Activated naive CD4-positive, alpha-beta T cell treated with anti-CD3 and anti-CD28 coated beads, Interleukin-2, amount 50 U/mL, for 16 hours (primary cell): ENCODE measurements around the gene KLHL33.
A peak's percentile ranks its signal among the peaks of the same experiment; 100 is the strongest.

Experiments used
- DNase-seq: peaks from one replicate; pipeline ENCODE4 v3.0.0-alpha.2; 2020

Gene KLHL33

DNA sequence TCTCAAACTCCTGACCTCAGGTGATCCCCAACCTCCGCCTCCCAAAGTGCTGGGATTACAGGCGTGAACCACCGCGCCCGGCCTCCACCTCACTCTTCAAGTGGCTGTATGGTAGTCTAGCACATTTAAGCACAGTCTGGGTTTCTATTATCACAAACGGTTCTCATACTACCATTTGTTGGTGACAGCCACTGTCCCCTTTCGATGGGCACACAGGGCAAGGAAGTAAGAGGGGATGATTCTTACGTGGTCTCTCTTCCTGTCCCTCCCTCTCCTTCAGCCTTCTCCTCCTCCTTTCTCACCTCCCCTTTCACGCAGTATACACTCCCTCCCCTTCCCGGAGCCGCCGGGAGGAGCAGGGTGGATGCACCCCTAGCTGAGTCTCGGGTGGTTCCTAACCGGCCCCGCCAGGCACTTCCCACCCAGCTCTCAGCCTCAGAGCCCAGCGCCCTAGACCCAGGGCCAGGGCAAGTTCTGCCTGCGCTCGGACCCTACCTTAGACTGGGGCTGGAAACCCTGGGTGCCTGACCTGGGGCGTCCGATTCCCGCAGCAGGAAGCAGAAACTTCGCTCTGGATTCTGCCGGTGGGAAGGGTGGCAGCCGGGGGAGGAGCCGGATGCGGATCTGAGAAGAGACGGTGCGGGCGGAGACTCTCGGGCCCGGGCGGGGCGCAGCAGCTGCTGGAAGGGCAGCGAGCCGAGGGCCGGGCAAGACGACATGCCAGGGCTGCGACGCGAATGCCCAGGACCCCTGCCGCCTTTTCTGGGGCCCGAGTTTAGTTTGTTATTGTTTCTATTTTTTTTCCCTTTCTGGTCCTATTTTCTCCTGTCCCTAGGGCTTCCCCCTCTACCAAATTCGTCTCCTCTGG lies 22.9 kb downstream of the KLHL33 start, which contains the start of gene TEP1:
Gene TEP1, minus strand, starts transcription at position 626 of the 868 bp plus-strand sequence. CDS start 5,062 bp downstream, outside the sequence.
- DNase-seq: peak; percentile 73

DNA sequence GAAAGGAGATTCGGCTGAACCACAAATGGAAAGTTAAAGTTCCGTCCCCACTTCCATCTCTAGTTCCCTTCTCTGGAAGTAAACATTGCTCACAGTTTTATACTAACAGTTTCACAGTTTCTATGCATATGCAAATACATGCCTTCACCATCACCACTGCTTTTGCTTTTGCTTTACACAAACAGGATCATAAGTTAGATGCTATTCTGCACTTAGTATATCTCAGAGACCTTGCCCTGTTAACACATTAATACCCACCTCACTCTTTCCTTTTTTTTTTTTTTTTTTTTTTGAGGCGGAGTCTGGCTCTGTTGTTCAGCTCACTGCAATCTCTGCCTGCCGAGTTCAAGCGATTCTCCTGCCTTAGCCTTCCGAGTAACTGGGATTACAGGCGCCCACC lies 23.6 kb downstream of the KLHL33 start:
- no peak for DNase-seq

DNA sequence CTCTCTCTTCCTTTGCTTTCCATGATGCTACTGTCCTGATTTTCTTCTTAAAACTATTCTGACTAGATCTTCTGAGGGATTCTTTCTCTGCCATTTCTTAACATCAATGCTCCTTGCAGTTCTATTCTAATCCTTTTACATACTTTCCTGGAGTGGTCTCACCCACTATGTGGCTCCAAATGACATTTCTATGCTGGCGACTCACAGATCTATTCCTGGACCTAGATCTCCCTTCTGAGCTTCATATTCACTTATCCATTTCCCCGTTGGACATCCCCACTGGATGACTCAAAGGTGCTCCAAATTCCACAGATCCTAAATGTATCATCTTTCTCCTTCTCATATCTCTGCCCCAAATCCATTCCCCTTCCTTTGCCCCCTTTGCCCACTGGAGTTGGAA lies 26.7 kb downstream of the KLHL33 start:
- DNase-seq: no peak

DNA sequence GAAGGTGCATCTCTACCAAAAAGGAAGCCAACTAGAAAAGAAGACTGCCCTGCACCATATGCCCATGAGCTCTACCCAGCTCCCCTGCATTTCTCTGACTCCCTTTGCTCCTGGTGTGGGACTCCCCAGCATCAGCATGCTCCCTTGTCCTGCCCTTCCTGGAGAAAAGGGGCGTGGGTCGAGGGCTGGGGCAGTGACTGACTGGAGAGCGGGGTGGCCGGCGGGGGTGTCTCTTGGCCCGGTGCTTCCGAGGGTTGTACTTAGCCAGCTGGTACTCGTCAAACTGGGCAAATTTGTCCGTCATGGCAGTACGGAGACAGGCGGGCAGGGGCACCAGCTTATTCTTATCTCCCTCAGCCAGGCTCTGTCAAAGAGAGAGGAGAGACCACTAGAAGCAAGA lies 32.4 kb downstream of the KLHL33 start:
- no peak for DNase-seq

DNA sequence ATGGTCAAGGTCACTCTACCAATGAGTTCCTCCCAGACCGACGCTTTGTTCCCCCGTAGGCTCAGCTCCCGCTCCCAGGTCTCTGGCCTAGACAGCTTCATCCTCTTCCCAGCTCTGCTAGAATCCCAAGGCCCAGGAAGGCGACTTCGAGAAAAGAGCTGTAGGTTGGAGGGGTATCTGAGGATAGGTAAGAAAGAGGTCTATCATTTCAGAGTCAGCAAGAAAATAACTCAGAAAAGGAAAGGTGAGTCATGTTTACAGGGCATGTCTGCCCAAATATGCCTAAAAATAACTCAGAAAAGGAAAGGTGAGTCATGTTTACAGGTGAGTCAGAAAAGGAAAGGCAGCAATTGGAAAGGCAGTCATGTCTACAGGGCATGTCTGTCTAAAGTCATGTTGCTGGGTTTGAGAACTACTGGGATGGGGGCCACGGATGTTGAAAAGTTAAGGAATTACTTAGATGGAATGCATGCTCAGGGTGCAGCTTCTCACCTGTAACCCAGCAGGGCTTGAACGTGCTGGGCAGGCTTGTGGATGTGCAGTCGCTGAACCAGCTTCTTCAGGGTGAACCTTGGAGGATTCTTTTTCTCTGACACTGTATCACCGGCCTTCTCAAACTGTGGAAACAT lies 34.9 kb downstream of the KLHL33 start:
- peak; percentile 17 for DNase-seq

DNA sequence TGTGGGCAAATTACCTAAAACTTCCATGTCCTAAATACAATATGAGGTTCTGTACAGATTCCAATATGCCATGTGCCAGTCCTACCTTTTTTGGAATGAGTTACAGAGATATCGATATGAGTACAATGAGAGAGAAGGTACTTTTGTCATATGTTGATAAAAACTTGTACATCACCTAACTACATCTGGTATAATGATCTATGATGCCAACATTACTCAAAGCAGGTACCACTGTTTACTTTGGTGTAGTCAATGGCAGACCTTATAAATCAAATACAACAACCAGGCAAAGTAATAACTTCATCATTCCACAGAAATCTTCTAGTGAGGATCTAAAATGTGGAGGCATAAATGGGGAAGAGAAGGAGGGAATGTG lies 35.4 kb downstream of the KLHL33 start:
- DNase-seq: no peak

DNA sequence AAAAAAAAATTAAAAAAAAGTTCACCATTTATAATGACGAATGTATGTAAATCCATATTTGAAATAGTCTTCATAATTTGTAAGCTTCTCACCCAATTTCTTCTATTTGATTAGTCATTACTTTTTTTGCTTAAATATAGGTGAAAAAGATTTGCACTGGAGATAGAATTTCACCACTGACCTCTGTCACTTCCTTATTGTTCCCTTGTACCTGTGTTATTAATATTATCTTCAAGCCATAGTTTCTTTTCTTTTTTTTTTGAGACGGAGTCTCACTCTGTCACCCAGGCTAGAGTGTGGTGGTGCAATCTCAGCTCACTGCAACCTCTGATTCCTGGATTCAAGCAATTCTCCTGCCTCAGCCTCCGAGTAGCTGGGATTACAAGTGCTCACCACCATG lies 38.5 kb downstream of the KLHL33 start:
- DNase-seq: no peak

DNA sequence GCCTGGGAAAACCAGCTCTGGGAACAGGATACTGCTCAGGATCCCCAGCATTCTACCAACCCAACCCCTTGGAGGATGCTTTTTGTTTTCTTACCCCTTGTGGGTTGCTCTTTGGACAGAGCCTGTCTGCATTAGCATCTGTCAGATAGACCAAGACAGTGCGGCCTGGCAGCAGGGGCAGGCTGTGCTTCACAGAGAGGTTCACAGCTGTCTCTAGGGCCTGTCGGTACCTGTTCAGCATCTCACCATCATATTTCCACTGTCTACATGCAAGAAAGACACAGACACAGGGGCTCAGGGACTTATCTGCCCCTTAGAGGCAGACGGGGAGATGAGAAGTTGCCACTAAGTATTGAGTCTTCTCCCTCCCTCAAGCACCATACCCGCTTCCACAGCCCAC lies 44.5 kb downstream of the KLHL33 start:
- no peak for DNase-seq

DNA sequence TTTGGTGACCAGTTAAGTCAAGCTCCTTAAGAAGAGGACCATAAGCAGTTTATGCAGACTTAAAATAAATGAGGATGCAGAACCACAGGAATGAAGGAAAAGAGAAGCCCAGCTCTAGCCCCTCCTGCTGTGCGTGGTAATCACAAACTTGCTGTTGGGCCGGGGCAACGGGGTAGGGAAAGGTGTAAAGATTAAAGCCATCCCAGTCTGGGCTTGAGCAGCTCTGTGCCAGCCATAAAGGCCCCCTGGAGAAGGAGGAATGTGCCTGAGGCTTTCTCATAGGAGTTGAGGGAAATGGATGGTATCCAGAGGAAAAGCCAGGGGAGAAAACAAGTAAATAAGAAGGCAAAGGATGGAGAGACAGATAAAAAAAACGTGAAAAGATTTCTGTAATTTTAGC lies 47.8 kb downstream of the KLHL33 start:
- DNase-seq: no peak

DNA sequence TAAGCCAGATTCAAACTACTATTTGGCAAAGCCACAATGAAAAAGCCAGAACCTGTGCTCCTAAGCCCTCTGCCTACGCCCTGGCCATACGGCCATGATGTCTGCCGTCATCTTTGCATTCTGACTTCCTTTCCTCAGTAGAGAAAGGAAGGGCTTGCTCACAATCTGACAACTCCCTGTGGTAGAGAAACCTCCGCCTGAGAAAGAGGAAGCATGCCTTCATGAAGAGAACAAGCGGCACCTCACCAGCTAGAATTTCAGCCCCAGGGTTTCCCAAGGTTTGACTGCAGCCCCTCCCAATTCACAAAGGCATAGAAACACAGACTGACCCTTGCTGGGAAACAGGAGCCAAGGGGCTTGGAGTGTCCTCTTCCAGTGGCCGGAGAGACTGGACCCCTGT lies 48.4 kb downstream of the KLHL33 start:
- DNase-seq: no peak

DNA sequence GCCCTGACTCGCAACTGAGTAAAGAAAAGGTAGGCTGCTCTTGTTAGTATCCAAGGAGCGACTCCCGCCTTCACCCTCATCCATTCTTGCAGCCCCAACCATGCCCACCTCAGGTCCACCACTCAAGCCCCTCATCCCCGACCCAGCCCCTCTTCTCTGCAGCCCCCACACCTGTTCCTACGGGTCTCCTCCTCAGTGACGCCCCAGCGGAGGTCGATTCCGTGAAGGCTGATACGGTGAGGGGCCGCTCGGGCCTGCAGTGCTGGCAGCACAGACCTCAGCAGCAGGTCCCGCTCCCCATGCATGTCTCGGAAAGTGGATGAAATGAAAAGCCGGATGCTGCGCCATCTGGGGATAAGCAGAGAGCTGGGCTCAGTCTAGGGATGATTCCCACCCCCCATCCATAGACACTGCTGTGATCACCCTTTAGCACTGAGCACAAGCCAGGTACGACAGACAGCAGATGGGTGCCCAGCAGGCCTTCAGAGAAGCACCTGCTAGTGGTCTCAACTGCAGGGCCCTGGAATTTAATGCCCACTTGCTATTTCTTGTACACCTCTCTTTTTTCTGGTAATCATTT lies 49.6 kb downstream of the KLHL33 start:
- no peak for DNase-seq

DNA sequence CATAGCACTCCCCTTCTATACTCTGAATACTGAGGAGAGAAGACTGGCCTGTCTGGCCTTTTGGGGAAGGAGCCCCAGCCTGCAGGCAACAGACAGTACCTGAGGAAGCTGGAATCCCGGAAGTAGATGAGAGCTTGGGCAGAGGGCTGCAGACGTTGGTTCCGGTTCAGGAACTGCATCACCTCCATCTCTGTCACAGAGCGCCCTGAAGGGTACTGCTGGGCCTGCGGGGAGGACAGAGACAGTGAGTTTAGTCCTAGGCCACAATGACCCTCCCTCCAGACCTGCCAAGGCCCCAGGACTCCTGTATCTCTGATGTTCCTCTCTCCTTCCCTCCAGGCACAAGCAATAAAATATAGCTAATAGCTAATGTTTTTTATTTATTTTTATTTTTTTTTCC lies 51.1 kb downstream of the KLHL33 start:
- DNase-seq: no peak

DNA sequence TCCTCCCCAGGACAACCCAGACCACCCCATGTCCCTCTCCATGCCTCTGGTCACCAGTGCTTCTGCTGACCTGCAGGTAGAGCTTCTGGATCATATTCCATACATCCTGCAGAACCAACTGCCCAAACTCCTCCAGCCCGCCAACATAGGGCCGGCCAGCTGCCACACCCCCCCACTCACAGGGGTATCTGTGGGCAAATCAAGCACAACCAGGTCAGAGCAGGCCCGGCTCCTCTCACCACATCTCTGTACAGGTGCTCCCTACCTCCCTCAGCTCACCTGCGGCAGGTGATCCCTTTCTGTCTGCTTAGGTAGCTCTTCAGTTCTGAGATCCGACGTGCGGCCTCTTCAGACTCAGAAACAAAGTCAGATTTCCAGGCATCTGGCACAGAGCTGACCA lies 51.6 kb downstream of the KLHL33 start:
- DNase-seq: no peak

DNA sequence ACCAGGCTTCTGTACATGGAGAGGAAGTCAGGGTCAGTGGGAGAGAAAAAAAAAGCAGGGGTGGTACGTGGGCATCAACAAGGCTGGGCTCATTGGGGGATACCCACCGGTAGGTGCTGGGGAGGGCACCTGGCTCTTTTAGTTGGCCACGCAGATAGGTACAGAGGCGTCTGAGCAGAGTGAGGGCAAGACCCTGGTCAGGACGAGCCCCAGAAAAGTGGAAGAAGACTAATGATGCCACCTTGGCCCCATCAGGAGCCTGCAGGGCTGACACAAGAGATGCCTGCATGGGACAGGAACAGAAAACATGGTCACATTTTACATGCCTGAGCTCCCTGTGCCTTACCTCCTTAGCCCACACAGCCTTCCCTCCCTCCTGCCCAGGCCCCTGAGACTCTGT lies 52.3 kb downstream of the KLHL33 start:
- no peak for DNase-seq

DNA sequence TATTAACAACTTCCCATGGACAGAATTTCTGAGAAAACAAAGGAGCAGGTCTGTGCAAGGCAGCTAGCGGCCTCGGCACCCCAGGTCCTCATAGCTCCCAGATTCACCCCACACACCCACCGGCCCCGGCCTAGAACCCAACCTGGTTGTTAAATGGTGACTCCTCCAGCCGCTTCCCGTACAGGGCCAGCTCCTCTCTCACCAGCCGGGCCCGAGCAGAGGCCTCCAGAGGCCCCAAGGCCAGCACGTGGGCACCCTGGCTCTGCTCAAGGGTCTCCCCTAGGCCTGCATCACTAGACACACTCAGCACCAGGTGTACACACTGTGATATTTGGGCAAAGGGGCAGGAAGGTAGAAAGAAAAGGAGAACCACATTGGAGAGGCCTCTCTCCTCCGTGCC lies 52.9 kb downstream of the KLHL33 start:
- DNase-seq: no peak

DNA sequence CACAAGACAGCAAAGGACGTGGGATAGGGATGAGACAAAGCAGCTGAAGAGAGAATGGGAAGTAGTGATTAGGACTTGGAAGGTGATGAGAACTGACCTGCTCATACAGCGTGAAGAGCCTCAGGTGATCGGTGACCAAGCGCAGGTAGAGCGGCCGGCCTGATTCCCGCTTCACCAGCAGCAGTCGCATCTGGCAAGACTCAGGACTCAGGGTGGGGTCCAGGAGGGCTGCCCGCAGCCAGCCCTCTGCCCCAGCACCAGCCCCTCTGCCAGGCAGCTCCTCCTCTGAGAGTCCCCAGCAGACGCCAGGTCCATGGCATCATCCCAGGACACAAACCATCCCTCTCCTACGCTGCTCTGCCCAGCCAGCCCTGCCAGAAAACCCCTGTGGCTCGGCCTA lies 53.4 kb downstream of the KLHL33 start:
- DNase-seq: no peak

DNA sequence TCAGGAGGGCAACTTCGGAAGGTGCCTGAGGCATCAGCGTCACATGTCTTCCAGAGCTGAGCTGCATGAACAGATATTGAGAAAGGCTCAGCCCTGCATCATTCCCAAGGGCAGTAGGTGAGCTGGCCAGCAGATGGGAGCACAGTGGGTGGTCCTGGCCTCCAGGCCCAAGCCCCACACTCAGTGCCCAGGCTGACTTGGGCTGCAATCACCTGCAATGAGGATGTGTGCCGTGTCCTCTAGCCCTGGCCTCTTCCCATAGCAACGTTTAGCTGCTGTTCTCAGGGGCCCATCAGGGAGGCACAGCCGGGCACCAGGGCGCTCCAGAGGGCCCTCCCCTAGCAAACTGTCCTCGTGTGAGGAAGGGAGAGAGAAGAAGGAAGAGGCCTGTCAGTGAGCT lies 54.6 kb downstream of the KLHL33 start:
- DNase-seq: no peak

DNA sequence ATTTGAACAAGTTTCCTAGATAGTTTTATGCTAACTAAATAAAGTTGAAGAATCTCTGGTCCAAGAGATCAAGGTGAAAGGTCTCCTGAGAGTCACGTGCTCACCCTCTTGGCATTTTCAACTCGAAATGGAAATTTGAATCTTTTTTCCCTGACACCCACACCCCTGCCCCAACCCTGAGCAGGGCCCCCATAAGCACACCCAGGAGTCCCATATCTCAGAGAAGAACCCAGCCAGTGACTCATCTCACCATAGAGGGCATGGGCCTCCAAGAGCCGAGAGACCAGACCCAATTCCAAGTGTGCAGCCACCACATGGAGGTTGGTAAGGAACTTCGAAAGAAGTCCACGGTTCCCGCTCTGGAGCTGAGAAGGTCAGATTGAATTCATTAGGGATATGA lies 55.3 kb downstream of the KLHL33 start:
- no peak for DNase-seq

DNA sequence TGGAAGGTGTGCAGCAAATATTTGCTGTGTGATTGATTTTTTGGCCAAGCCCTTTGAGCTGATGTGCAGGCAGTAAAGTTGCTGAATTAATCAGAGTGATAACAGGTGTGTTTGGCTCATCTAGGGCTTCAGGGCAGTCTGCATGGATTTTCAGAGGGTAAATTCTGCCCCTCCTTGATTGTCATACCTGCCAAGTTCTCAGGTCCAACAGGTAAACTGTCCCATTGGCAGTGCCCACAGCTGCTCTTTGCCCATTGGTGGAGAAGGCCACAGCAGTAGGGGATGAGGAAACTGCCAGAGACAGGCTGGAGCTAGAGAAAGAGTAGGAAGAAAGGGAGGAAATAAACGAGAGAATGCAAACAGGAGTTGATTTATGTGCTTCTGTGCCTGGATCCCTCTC lies 56.2 kb downstream of the KLHL33 start:
- no peak for DNase-seq

DNA sequence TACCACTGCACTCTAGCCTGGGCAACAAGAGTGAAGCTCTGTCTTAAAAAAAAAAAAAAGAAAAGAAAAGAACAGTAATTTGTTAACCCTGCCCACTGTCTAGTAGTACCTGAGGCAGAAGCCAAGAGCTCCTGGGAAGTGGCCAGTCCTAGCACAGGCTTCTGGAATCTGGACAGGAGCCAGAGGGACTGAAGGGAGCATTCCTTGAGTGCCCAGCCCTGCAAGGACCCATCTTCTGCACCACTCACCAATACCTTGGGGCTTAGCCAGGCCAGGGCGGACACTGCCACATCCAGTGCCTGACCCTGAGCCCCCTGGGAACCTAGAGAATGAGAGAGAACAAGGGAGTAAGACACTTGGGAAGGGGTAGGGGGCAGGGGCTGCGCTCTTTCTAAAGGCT lies 58.8 kb downstream of the KLHL33 start:
- no peak for DNase-seq

DNA sequence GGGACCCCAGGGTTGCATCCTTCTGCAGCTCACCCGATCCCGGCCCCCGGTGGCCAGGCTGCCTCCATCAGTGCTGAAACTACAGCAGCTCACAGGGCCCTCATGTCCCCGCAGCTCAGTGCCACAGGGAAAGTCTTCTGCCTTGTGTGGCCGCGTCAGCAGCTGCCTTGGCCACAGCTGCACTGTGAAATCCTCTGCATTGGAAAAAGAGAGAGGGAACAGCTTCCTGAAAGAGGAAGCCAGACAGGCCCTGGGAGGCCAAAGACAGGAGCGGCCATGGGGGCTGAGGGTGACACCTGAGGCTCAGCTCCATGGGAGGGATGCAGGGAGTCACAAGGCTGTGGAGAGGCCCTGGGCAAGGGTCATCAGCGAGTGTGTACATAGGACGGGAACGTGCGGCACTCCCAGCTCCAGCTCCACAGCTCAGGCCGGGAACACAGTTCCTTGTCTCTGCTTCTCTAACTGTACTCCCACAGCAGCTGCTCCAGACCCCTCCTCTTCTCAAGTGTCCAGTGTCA lies 59.8 kb downstream of the KLHL33 start:
- DNase-seq: no peak
